Glutamatergic neuron (in vitro differentiated cells): ENCODE results near the gene MFSD6. TPM values are rescaled to one million over a fixed set of nuclear protein-coding genes. Genes with fewer than 3 reads are reported as not detected.
"Not testable (repeated sequence)": the region's sequence is repeated elsewhere in the genome, so short reads cannot be mapped to it uniquely, and the experiment has no call there.

ENCODE experiments used
- DNase-seq: peaks from one replicate; pipeline ENCODE4 v3.0.0; 2022
- H3K27ac Mint-ChIP-seq: one replicate; pipeline ENCODE4 v1.8.0; 2020; ENCODE audit warnings: mild to moderate bottlenecking, mixed read lengths, inconsistent platforms; ENCODE audit not compliant: unreplicated experiment
- H3K27me3 Mint-ChIP-seq: one replicate; pipeline ENCODE4 v1.8.0; 2020; ENCODE audit warnings: mild to moderate bottlenecking, moderate library complexity, mixed read lengths, inconsistent platforms; ENCODE audit not compliant: unreplicated experiment
- H3K36me3 Mint-ChIP-seq: one replicate; pipeline ENCODE4 v1.8.0; 2020; ENCODE audit warnings: mild to moderate bottlenecking, mixed read lengths, inconsistent platforms; ENCODE audit not compliant: unreplicated experiment
- H3K4me1 Mint-ChIP-seq: one replicate; pipeline ENCODE4 v1.8.0; 2020; ENCODE audit warnings: mild to moderate bottlenecking, low read depth, mixed read lengths, inconsistent platforms; ENCODE audit not compliant: unreplicated experiment
- H3K4me3 Mint-ChIP-seq: one replicate; pipeline ENCODE4 v1.8.0; 2020; ENCODE audit warnings: mild to moderate bottlenecking, mixed read lengths, inconsistent platforms; ENCODE audit not compliant: unreplicated experiment
- H3K9me3 Mint-ChIP-seq: one replicate; pipeline ENCODE4 v1.8.0; 2020; ENCODE audit warnings: mild to moderate bottlenecking, moderate library complexity, mixed read lengths, inconsistent platforms; ENCODE audit not compliant: unreplicated experiment
- CTCF ChIP-seq: fragments of 200-600 bp; sonication (generic); IDR thresholded peaks from one replicate; pipeline ENCODE4 v1.5.0; 2021; ENCODE audit not compliant: partially characterized antibody, unreplicated experiment
- total RNA-seq: library from RNA; stranded (reverse); fragmentation: NEBNext Ultra II Directional; extraction: Animal tissue kit (Norgen Biotek cat#: 25700); gene quantifications from one replicate; pipeline ENCODE4 v1.2.1, GENCODE V29; 2021; ENCODE audit not compliant: unreplicated experiment

MFSD6 gene
- total RNA-seq, 1 donor from 2014 or later = 31.0 TPM

GRCh38 chr2:190425221-190425866, 17.2 kb downstream of the MFSD6 start:
- no peak for DNase-seq
- Mint-ChIP-seq H3K4me3 (no peak overlapping the region), H3K27ac (no peak overlapping the region), H3K4me1 (no peaks in the 10 kb centered on the region), H3K9me3 (peaks cover 2% of the 10 kb centered on the region), H3K36me3 (peaks cover 6% of the 10 kb centered on the region), H3K27me3 (no peaks in the 10 kb centered on the region)
- TF ChIP-seq CTCF = no peak

DNA sequence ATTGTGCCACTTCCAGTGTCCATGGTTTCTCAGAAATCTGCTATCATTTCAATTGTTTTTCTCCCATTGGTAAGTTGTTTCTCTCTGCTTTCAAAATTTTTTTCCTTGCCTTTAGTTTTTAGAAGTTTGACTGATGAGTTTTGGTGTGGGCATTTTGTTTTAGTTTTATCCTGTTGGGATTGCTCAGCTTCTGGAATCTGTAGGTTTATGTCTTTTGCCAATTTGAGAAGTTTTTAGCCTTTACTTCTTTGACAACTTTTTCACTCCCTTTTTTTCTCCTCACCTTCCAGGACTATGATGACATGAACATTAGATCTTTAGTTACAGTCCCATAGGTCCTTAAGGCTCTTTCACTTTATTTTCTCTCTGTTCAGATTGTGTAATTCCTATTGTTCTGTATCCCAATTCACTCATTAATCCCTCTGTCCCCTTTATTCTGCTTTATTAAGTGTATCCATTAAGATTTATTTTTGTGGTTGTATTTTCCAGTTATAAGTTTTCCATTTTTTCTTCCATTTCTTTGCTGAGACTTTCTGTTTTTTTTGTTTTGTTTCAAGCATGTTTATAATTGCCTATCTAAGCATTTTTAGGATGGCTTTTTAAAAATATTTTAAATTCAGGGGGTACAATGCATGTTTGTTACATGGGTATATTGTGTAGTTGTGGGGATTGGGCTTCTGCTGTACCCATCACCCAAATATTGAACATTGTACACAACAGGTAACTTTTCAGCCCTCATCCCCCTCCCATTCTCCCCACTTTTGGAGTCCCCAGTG, 17.9 kb downstream of the MFSD6 start:
- H3K4me3 Mint-ChIP-seq = no peak overlapping the region
- H3K9me3 Mint-ChIP-seq = peaks cover 2% of the 10 kb centered on the region
- no peak for TF ChIP-seq CTCF
- no peaks in the 10 kb centered on the region for H3K27me3 Mint-ChIP-seq
- H3K36me3 Mint-ChIP-seq = peaks cover 6% of the 10 kb centered on the region
- no peaks in the 10 kb centered on the region for H3K4me1 Mint-ChIP-seq
- no peak for DNase-seq
- H3K27ac Mint-ChIP-seq = no peak overlapping the region

DNA sequence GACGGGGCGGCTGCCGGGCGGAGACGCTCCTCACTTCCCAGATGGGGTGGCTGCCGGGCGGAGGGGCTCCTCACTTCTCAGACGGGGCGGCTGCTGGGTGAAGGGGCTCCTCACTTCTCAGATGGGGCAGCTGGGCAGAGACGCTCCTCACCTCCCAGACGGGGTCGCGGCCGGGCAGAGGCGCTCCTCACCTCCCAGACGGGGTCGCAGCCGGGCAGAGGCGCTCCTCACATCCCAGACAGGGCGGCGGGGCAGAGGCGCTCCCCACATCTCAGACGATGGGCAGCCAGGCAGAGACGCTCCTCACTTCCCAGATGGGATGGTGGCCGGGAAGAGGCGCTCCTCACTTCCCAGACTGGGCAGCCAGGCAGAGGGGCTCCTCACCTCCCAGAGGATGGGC, 22.7 kb downstream of the MFSD6 start:
- H3K36me3 Mint-ChIP-seq = peaks cover 11% of the 10 kb centered on the region
- not testable (repeated sequence) for H3K9me3 Mint-ChIP-seq, H3K27me3 Mint-ChIP-seq, H3K4me1 Mint-ChIP-seq, DNase-seq, H3K4me3 Mint-ChIP-seq, H3K27ac Mint-ChIP-seq

GRCh38 chr2:190431907-190432306, 23.8 kb downstream of the MFSD6 start:
- H3K36me3 Mint-ChIP-seq = peaks cover 15% of the 10 kb centered on the region
- H3K4me3 Mint-ChIP-seq = no peak overlapping the region
- peaks cover 3% of the 10 kb centered on the region for H3K9me3 Mint-ChIP-seq
- H3K4me1 Mint-ChIP-seq = no peaks in the 10 kb centered on the region
- peaks cover 5% of the 10 kb centered on the region for H3K27me3 Mint-ChIP-seq
- no peak for TF ChIP-seq CTCF
- no peak overlapping the region for H3K27ac Mint-ChIP-seq
- DNase-seq = no peak

DNA sequence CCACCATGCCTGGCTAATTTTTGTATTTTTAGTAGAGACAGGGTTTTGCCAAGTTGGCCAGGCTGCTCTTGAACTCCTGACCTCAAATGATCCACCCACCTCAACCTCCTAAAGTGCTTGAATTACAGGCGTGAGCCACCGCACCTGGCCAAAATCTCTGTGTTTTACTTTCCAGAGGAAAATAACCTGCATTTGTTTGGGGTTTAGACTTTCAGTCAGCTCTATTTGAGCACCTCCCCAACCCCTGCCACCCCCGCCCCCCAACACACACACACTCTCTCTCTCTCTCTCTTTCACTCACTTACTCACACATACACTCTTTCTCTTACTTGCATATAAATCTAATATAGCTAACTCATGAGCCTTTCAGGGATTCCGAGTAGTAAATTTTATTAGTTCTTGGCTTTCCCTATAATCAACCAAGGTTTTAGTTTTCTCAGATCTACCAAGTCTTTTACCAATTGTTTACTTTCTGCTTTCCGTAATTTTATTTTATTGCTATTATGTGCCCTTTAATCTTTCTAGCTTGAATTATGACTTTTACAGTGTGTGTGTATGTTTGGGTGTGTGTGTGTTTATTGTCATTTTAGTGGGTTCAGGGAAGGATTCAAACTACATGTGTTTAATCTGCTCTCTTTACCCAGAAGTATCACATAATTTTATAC, 24.5 kb downstream of the MFSD6 start:
- H3K9me3 Mint-ChIP-seq = peaks cover 3% of the 10 kb centered on the region
- H3K4me3 Mint-ChIP-seq = no peak overlapping the region
- H3K36me3 Mint-ChIP-seq = peaks cover 14% of the 10 kb centered on the region
- DNase-seq = no peak
- H3K4me1 Mint-ChIP-seq = no peaks in the 10 kb centered on the region
- H3K27me3 Mint-ChIP-seq = peaks cover 5% of the 10 kb centered on the region
- no peak for TF ChIP-seq CTCF
- no peak overlapping the region for H3K27ac Mint-ChIP-seq
